Hippocampal formation (tissue), 2 donors: ENCODE data around the gene RNF144A.
"Not testable (repeated sequence)": the region's sequence is repeated elsewhere in the genome, so short reads cannot be mapped to it uniquely, and the experiment has no call there.

Source experiments
- DNase-seq, 2 donors: peaks; one replicate each; lab custom pipeline; 2025; lab: John Stamatoyannopoulos, UW

The RNF144A gene

DNA sequence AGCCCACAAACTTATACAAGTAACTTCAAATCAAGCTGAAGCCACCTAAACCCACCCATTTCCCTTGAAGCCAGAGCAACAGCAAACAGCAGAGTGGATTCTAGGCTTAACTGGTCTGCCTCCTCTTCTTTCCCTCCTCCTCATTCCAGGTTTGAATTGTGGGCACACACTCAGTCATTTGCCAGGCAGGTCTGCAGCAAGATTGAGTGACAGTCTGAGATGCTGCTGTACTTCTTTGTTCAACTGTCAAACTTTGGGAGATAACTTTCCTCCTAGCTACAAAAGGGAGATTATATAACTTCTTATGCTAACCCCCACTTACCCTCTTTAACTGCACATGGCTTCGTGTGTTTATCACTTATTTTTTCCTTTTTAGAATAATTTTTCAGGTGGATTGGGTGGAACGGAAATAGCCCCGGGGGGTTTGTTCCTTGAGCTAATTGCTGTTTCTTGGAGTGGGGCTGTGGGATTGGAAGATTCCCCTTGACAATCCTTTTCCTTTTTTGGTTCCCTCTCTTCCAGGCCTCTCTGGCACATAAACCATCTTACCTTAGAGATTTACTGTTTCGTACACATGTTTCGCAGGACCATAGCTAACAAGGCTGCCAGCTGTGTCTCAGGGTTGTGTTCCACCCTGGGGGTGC lies 55.0 kb downstream of the RNF144A start:
- DNase-seq: no peak

DNA sequence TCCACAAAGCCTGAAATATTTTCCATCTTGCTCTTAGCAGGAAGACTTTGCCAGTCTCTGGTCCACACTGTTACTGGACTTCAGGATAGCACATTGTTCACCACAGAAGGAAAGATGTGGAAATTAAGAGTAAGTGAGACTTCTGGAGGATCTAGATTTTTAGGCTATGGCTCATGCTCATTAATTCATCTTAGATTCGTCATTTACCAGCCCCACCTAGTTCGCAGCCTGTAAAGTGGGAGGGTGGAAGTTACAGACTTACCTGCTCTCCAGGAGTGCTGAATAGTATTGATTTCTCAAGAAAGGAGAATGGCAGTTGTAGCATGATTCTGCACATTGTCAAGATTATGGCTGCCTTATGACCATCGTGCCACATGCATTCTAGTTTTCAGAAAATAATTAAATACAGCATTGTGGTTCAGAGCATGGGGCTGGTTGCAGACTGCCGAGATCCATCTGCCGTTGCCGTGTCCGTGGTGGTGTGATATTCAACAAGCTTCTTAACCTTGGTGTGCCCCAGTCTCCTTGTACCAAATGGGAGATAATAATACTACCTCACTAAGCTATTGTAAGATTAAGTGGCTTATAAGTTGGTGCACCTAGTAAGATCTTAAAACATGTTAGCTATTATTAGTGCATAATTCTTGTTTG lies 56.8 kb downstream of the RNF144A start:
- no peak for DNase-seq

DNA sequence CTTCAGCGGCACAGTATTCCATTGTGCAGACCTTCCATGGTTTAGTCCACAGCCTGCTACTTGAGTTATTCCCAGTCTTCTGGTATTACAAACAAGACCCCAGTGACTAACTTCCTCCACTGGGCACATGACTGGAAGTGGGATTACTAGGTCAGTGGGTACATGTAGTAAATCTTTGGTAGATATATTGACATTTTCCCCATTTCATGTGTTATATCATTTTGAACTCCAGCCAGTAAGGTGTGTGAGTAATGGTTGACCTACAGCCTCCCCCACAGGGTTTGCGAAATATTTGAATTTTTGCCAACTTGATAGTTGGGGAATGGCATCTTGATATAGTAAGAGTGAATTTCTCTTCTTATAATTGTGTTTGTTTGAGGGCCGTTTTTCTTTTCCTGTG lies 58.8 kb downstream of the RNF144A start:
- no peak for DNase-seq

DNA sequence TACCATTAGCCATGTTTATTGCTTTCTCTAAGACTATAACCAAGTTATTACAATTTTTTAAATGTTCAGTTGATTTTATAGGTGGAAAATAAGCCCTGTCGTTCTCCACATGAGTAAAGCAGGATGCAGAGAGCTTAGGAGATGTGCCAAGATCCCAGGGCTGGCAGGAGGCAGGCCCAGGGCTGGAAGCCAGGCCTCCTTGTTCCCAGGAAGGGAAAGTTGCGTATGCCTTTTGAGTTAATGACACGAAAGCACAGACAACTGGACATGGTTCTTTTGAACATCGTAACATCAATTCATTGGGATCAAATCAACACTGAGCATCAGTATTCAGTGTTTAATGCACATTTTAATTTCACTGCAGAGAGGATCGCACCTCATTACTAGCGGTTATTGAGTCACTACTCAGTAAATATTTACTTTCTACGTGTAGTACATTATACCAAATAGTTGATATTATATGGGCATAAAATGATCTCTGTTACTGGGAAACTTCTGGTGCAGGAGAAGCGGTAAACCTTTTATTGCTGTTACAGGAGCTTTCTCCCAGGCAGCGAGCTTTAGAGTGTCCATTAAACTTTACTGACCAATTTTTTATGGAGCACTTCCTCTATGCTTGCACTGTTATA lies 60.0 kb downstream of the RNF144A start:
- DNase-seq: peak; percentile 29 to 70

DNA sequence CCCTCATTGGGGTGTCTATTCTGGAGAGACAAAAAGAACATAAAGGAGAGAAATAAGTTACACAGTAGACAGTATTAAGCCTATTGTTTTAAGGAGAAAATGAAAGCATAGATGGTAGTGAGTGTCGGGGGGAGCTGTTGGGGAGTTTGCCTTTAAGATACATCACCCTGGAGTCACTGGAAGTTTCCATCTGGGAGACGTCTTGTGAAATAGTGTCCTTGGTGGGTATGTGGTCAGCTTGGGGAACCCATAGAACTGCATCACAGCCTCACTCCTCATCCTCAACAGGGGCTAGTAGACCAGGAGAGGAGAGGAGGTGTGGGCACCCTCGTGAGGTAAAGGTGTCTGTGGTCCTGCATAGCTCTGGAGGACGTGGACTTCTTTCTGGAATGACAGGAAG lies 60.6 kb downstream of the RNF144A start:
- no peak for DNase-seq

DNA sequence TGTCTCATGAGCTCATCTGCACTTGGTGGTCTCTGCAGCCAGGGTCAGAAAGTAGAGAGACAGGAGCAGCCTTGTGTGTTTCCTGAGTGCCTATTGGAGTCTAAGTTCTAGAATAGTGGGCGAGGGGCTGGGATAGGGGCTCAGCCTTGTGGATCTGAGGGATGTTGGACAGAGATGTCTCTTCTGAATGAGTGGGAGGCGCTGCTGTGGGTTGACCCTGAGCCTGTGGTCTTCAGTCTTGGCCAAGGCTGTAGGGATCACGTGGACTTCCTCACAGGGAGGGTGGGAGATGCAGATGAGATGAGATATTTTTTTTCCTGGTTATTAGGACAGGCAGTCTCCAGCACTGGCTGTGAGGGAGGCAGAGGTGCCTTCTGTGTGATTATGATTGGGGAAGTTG lies 61.8 kb downstream of the RNF144A start:
- no peak for DNase-seq

DNA sequence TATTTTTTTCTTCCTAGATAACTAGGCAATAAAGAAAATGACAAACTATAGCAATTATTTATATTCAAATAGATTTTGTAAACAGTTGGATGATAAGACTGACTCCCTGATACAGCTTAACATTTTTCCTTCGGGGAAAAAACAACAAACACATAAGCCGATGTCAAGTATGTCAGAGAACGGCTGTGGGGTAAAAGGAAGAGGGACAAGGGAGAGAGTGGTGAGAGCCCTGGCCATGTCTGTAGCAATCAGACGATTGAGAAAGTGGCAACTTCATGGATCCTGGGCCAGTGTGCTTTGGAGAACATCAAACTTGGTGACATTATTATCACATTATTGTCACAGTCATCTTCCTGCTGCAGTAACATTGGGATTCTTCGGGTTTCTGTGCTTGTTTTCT lies 65.2 kb downstream of the RNF144A start:
- no peak for DNase-seq

DNA sequence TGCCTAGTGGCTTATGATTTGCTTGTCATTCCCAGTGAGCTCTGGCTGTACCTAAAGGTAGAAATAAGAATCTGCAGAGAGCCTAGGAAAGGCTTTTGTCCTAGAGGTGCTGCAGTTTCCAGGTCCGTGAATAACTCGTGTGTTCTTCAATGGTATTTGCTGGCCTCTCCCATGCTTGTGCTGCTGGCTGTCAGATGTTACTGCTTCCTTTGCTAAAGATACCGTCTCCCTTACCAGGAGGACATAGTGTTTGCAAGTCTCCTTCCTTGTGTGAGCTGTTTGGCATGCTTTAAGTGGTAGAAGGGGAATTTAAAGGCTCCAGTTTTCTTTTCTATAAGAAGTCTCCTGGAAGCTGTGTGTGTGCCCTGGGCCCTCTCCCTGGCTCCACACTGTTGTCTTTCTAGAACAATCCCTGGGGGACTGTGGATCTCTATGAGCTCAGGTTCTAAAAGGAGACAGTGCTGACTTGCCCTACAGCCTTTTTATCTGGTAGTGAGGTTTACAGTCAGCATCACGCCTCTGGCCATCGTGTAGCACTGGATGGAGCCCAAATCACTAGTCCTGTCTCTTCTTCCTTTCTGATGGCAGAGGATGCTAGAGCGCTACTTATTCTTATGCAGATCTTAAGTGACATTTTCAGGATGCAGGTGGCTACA lies 65.8 kb downstream of the RNF144A start:
- DNase-seq: peak in 1 of 2 donors; percentile 34

DNA sequence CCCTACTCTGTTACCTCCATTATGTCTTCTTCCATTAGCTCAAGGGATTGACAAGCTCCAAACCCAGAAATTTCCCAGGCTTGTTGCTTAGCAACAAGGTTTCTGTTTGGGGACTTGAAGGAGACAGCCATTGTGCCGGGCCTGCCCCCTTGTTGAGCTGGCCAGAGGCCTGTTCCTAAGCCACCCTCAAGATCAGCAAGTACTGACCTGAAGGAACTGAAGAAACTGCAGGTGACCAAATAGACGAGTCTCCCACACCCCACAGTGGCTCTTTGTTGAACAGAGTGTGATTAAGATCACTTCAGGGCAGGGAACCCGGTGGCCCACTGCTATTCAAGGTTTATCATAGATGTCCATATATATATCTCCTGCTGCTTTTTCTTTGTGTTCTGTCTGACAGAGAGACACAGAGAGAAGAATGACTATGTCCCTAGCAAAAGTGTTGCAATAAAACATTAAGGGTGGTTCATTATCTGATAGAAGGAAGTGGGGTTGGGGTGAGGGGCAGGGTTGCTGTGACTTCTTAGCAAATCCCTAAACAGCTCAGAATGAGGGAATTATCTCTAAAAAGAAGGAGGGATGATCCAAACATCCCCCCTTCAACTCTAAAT lies 69.2 kb downstream of the RNF144A start:
- DNase-seq: peak; percentile 35 to 63

DNA sequence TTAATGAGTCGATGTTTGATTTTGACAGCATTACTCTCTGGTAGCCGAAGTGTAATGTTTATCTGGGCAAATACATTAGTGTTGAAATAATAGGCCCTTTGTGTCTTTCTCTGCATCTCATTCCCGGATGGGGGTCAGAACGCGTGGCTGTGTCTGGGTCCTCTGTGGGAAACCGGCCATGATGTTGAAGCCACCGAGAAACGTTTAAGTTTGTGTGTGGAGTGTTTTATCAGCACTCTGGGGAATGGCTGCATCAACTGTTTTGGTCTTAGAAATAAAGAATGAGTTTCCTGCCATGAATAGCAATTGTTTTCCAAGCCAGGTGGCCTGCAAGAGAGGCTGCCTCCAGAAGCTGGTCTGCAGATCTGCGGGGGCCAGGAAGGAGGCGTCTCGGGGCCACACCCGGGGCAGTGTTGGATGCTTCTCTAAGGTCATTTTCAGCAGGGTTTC lies 69.7 kb downstream of the RNF144A start:
- DNase-seq: peak; percentile 63 to 64

DNA sequence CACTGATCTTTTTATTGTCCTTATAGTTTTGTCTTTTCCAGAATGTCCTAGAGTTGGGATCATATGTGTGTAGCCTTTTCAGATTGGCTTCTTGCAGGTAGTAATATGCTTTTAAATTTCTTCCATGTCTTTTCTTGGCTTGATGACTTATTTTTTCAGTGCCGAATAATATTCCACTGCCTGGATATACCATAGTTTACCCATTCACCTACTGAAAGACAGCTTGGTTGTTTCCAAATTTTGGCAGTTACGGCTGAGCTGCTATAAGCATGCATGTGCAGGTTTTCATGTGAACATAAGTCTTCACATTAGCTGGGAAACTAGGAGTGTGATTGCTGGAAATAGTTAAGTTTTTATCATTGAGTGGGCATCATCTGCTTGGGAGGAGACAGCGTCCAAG lies 73.7 kb downstream of the RNF144A start:
- DNase-seq: no peak

DNA sequence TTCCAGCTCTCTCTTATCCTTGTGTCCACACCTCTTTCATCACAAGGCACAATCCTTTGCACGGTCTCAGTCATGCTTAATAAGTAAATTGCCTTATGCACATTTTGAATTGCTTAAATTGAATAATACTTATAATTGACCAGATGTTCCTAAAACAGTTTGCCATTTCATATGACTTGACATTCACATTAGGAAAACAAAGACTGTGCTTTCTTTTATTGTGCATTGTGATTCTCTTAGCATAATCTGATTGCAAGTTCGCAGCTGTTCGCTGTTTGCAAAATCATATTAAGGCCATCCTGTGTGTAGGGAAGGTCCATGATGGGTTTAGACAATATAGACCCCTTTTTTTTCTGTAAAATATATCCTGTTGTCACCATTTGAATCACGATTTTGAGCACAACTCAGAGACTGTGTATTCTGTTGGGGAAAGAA lies 75.6 kb downstream of the RNF144A start:
- DNase-seq: peak in 1 of 2 donors; percentile 83

DNA sequence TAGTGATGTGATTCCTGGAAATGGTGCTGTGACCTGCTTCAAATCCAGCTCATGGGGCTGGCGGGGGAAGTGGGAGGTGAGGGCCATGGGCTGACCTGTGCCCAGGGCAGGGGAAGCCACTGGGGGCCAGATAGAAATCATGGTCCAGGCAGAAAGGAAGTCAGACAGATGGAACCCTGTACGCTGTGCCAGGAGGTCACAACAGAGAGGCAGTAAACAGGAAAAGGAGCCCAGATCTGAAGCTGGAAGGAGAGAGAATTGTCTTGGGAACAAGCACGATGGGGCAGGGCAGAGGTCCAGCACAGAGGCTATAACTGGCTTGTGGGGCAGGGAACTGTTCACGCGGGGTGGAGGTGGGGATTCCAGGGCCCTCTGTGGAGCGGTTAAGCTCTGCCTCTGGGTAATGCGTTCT lies 76.0 kb downstream of the RNF144A start:
- peak; percentile 69 to 72 for DNase-seq

DNA sequence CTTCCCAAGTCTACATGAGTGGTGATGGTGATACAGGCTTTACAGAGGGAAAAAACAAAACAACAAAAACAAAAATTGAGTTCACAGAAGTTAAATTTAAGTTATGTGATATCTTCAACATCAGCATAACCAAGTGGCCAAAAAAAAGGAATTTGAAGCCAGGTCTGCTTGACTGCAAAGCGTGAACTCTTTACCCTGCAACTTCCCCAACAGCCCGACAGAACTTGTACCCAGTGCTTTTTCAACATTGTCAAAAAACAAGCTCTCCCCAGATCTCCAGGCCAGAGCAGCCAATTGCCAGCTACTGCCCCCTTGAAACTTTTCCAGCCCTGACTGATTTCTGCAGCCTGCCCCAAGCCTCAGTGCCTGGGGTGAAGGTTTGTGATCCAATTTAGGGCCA lies 76.7 kb downstream of the RNF144A start:
- DNase-seq: peak in 1 of 2 donors; percentile 31

DNA sequence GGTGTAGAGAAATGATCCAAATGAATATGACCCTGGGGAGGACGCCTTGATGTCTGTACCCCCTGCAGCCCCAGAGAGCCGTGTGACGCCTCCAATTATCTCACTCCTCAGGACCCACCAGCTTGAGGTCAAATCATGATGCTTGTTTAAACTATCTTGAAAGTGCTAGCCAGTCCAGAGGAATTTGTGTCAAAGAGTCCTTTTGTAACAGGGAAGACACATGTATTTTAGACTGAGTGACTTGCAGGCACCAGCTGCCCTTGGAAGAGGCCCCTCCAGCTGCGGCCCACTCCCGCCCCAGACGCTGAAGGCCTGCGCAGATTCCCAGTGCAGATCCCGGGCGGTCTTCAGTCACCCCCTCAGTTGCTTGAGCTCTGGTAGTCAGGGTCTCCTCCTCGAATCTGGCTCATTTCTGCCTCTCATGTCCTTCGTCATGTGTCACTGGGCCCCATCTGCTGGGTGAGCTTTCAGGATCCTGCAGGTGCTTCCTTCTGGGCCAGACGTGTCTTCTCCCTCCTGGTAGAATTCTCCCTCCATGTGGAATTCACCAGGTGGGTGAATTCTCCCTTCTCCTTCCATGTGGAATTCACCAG lies 77.4 kb downstream of the RNF144A start:
- DNase-seq: no peak

DNA sequence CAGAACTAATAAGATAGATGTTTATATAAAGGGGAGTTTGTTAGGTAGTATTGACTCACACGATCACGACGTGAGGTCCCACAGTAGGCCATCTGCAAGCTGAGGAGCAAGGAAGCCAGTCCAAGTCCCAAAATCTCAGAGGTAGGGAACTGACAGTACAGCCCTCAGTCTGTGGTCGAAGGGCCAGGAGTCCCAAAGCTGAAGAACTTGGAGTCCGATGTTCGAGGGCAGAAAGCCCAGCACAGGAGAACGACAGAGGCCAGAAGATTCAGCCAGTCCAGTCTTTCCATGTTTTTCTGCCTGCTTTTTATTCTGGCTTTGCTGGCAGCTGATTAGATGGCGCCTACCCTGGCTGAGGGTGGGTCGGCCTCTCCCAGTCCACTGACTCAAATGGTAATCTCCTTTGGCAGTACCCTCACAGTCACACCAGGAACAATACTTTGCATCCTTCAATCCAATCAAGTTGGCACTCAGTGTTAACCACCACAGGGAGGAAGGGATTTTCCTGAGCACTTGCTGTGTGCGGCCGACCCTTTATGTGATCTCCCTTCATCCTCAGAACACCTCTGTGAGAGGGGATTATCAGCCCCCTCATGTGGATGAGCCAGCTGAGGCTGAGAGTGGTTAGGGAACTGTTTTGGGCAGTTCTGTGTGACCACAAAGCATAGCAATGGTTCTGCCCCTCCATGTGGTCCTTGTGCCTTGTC lies 78.3 kb downstream of the RNF144A start:
- DNase-seq: no peak

DNA sequence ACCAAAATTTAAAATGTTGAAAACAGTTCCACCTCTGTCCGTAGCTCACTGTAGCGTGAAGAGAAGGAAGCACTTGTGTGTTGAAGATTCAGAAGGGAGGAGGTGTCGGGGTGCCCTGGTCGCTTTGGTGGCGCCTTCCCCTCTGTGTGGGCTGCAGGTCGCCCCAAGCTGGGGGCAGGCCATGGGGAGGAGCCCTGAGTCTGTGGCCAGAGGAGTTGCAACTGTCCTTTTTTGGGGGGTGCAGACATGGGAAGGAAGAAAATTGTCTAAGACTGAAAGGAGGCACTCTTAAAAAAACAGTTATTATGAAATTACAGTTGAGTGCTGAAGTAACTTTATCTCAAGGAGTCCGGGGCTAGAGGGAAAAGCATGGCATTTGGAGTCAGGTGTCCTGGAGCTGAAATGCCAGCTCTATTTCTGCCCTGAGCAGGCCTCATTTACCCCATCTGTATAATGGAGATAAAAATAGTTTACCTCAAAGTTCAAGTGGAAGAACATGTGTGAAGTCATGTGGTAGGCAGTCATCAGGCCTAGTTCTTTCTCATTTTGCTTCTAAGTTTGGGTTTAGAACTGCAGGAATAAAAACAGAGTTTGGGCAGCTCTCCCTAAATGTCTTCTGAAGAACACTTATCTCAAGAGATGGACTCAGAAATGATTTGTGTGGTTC lies 82.1 kb downstream of the RNF144A start:
- no peak for DNase-seq

DNA sequence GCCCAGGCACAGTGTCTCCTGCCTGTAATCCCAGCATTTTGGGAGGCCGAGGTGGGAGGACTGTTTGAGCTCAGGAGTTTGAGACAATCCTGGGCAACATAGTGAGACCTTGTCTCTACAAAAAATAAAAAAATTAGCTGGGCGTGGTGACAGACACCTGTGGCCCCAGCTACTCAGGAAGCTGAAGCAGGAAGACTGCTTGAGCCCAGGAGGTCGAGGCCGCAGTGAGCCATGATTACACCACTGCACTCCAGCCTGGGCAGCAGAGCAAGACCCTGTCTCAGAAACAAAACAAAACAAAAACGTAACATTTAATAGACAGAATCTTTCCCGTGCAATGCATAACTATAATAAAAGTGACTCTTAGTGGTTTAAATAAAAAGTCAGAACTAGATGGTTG lies 84.2 kb downstream of the RNF144A start:
- DNase-seq: not testable (repeated sequence)

DNA sequence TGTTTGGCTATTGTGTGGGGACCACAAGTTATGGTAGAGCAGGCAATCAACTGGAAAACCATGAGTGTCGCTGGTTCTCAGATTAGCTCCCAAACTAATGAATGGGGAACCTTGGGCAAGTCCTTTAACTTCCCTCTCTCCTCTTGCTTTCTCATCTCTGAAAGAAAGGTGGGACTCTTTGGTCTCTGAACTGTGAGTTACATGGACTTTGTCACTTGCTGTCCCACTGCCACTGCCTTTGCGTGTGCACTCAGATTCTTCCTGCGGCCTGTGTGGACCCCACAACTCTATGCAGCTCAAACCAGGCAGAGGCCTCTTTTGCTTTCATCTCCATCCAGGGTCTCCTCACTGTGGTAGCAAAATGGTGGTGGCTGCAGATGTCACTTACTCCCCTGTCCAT lies 86.7 kb downstream of the RNF144A start:
- no peak for DNase-seq

DNA sequence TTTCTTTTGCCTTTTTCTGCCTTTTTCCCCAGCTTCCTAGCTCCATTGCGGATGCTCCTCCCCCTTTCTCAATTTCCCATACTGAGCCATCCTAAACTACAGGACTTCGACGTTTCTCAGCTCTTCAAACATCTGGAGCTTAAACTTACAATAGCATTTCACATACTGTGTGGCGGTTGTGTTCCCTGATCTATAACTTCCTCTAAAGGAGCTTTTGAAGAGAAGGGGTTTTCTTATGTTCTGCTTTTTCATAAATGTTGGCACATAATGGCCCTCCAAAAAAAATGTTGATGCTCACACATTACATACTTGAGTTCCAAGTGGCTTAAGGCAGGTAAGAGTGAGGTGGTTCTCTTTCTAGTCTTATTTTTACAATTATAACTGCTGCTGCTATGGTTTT lies 87.4 kb downstream of the RNF144A start:
- no peak for DNase-seq

DNA sequence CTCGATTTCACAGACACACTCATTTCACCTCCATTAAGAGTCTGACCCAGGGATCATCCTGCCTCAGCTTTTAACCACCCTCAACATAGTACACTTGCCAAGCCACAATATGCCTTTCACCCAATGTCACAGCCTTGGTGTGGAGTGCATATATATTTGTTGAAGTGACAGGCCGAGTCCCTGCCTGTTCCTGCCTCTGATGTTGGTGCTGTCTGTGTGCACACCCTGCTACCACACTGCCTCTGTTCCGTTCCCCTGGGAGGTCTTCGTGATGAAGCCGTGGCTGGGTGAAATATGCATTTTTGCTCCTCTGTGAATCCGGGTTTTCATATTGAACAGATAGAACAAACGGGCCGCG lies 90.3 kb downstream of the RNF144A start:
- DNase-seq: no peak
